Hindlimb muscle (tissue), 1 donor: ENCODE data around the gene GAS6. TPM values are rescaled to one million over a fixed set of nuclear protein-coding genes. Genes with fewer than 3 reads are reported as not detected.
"Not testable (repeated sequence)": the region's sequence is repeated elsewhere in the genome, so short reads cannot be mapped to it uniquely, and the experiment has no call there.

ENCODE experiments used
- DNase-seq: peaks from one replicate; pipeline ENCODE4 v3.0.0-alpha.2; 2013
- polyA plus RNA-seq: library from polyadenylated mRNA; unstranded; fragments of 120-200 nt; gene quantifications from one replicate; pipeline ENCODE4 v1.2.1, GENCODE V29; 2013; ENCODE audit not compliant: insufficient read length

Gene GAS6
- 54.6 TPM for polyA plus RNA-seq

DNA sequence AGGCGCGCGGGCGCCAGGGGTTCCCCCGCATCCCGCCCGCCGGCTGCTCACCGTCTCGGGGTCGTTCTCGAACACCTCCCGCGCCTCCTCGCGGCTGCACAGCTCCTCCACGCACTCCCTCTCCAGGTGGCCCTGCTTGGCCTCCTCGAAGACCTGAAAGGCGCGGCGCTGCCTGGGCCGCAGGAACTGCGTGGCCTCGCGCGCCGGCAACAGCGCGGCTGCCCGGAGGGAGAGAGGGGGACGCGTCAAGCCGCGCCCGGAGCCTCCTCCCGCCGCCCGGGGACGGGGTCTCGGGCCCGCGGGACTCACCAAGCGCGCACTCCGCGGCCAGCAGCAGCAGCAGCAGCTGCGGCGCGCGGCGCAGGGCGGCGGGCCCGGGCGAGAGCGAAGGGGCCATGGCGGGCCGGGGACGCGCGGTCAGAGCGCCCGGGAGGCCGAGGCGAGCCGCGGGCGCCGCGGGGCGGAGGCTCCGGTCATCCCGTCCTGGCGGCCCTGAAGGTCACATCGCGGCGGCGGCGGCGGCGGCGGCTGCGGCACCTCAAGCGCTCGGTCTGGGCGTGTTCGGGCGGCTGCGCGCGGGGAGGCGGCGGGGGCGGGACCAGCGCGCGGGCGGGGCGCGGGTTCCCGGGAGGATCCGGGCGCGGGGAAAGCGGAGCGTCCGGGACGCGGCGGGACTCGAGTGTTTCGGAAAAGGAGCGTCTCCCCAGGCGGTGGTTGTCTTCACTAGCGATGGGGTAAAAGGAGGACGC lies at the start of gene GAS6:
Gene GAS6, minus strand, starts transcription at position 553 of the 749 bp plus-strand sequence. Its CDS starts 156 bp downstream, at position 397.
- DNase-seq: peak; percentile 39

DNA sequence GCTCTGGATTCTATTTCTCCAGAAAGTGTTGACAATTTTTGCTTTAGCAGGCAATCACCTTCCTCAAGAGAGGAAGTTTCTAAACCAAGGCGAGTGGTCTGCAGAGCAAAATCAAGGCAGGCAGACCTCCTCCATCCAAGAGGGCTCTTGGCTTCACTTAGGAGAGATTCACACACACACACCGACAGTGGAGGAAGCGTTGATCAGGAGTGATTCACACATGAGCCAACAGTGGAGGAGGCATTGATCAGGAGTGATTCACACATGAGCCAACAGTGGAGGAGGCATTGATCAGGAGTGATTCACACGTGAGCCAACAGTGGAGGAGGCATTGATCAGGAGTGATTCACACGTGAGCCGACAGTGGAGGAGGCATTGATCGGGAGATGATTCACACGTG lies 49.5 kb upstream of the GAS6 start:
- not testable (repeated sequence) for DNase-seq

DNA sequence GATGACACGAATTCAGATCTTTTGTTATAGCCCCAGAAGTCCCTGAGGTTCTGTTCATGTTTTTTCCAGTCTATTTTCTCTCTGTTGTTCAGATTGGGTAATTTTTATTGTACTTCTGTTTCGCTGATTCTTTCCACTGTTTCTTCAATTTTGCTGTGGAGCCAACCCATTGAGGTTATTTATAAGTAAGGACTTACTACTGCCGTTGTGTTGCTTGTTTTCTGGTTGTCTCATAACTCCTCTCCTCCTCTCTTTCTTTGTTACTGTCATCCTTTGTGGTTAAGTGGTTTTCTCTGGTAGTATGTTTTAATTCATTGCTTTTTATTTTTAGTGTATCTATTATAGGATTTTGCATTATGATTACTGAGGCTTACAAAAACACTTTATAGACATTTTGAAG lies 48.7 kb upstream of the GAS6 start:
- DNase-seq: no peak

DNA sequence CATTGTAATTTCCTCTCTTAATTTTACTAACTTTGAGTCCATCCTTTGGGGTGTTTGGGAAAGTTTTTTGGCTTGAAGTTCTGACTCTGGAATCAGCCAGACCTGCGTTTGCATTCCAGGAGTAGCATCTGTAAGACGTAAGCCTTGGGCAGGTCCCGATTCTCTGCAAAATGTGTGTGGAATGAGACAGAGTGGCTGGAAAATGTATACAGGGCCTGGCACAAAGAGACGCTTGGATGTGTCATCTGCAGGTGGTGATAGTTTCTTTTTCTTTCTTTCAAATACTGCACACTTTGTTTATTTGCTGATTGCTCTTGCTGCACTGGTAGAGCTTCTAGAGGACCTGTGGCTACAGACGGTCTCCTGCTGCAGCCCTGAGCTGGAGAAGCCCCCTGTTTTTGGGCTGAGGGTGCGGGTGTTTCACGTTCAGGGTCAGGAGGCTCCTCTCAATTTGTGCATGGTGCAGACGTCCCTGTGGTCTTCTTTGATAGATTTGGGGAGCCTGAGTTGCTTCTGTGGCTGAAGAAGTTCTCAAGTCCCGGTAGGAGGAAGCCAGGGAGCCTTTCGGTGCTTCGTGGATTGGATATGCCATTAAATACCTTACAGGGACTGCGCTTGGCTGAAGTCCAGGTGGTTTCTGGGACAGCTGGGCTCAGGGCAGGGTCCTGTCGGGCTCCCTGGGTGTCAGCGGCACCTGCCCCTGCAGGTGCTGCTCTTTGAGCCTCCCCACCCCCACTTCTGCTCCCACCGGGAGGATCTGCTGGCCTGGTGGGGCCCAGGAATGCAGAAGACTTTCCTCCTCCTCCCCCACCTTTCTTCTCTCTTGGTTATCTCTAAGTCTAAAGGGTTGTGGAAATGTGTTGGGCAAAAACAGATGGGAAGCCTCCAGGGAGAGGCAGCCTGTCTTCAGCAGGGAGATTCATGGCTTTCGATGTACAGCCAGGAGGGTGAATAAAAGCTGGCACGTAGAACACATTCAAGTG lies 44.0 kb upstream of the GAS6 start:
- no peak for DNase-seq

DNA sequence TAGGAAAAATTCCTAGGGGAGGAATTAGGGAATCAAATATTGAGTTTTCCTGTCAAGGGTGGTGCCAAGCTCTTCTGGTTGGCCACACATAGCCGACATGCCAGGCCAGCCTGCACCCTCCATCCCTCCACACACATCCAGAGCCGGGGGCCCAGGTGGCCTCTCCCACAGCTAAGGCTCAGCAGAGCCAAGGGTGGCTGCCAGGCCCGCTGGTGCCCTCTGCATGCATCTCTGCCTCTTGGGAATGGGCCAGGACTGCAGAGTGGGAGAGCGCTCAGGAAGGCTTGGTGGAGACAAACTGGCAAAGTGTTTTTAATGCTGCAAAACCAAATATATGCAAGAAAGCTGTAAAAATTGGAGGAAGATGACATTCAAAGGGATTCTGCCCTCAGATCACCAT lies 42.7 kb upstream of the GAS6 start:
- no peak for DNase-seq

DNA sequence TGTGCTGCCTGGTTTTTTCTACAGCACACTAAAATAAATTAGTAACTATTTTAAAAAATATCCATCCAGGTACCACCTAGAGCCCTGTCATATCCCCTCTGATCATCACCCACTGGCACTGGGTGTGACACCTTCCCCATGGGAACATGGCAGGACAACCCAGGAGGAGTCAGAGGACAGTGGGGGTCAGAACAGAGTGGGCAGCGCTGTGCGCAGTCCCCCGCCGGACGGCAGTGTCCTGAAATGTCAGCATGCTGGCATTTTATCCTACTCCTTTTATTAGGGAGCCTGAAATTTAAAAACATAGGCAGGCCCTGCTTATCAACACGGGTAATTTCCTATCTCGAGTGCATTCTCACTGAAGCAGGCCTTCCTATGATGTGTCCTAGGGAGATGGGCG lies 42.1 kb upstream of the GAS6 start:
- DNase-seq: no peak

DNA sequence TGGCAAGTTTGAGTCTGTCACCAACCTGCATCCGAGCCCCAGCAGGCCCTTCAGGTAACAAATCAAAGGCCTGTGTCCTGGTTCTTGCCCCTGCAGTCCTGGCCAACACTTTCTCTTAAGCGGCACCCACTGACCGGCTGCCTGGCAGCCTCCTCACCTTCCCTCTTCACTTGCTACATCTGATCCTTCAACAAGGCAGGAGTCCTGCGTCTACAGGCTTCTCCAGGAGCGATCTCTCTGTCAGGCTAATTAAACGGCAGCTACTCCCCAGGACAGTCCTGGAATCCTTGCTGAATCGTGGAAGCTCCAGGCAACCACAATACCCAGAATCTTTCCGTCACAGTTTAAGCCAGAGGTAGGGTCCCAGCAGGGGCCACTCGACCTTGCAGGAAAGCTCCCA lies 41.1 kb upstream of the GAS6 start:
- no peak for DNase-seq

DNA sequence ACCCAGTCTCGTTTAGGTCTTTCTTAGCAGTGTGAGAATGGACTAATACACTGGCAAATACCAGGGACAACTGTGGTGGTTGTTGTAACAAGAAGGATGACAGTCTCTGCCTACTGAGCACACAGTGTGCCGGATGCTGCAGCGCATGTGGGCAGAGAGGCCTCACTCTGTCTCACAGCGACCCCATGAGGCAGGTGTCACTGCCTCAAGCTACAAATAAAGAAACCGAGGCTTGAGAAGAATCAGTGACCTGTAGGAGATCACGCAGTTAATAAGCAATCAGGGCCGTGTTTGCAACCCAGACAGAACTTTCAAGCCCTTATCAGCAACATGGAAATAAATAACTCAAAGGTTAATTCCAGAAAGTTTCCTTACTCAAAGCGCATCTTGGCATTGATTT lies 40.5 kb upstream of the GAS6 start:
- no peak for DNase-seq

- no peak for DNase-seq
Measured at GRCh38 chr13:113903912-113904311, 40.0 kb upstream of the GAS6 start.

DNA sequence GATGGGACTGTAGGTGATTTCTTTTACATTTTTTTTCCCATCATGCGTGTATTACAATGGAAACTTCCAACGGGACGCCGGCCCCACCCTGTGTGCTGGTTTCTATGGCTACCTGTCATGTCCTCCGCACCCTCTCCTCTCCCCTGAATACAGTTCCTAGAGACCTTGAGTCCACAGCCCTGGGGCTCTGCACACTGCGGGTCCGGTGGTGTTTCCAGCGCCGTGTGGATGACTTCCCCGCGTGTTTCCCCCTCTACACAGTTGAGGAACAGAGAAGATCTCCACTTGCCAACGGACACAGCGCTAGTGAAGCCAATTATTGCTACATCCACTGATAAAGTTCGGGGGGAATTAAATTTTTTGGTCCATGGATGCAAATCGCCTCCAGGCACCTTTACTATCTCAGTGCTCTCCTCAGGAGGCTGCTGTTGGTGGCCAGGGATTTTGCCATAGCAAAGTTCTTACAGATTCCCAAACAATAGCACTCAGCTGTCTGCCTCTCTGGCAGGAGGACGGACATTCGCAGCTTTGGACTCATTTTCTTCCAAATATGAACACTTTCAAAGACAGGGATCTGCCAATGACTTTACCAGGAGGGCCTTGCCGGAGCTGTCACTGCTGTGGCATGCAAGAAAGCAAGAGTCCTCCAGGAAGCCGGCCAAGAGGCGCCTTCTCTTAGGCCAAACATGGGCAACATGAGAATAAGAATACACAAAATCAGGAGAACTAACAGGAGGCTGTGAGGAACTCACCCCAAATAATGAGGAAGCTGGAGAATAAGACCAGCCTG lies 39.3 kb upstream of the GAS6 start:
- DNase-seq: no peak

DNA sequence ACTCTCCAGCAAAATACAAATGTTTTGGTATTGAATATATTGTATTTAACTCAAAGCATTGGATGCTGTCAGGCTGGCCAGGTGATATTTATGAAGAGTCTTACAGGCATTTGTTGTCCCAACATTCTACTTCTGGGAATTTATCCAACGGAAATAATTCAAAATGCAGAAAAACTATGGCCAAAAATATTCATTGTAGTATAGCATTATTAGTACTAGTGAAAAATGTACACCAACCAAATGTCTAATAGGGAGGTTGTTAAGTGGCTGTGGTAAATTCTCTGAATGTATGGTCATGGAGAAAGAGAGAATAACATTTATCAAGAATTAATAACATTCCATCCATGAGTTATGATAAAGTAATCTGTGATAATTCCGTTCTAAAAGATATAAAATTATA lies 38.6 kb upstream of the GAS6 start:
- DNase-seq: no peak

GRCh38 chr13:113901642-113902041 lies 37.8 kb upstream of the GAS6 start:
- DNase-seq: no peak

DNA sequence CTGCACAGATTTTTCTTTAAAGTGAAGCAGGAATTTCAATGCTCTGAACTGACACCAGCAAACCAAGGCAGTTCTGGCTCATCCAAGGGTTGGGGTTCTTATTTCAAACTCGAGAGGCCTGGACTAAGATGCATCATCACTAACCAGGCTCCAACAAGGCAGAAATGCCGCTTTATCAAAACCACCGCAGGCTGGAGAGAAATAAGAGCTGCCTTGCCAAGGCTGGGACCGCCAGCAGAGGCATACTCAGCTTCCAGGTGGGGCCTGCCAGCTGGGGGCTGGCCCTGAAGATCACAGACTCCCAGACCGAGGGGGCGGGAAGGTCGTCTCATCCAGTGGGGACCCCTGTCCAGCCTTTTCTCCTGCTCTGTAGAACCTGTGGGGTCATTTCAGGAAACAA lies 37.4 kb upstream of the GAS6 start:
- DNase-seq: no peak

DNA sequence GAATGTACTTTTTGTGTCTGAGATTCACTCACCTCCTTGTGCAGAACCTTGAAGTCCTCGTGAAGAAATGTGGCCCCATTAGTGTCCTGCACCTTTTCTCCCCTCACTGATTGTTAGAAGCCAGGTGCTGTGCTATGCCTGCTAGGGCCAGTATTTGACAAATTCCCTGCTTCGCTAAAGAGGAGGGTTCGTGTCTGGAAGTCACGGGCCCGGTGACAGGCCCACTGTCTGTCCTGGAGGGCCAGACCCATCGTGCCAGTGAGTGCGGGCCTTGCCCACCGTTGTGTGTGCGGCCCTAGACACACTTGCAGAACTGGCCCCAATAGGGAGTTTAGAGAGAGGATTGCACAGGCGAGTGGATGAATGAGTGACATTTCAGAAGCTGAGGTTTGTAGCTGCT lies 36.8 kb upstream of the GAS6 start:
- DNase-seq: no peak

DNA sequence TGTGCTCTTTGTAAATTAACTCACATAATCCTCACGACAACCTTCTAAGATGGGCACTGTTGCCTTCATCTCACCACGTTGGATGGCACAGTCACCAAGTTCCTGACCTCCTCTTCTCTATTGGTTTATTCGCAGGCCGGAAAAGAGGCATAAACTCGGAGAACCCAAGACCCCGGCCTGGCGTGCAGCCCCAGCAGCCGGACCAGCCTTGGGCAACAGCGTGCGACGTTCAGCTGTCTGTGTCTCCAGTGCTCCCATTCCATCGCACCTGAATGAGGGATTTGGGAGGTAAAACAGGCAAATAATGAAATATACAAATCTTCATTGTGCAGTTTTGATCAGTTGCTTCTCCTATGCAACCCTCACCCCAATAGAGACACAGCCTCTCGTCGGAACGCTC lies 34.5 kb upstream of the GAS6 start:
- DNase-seq: no peak

GRCh38 chr13:113897966-113898365 lies 34.1 kb upstream of the GAS6 start:
- DNase-seq: no peak

- DNase-seq: no peak
Measured at GRCh38 chr13:113897161-113897560, 33.3 kb upstream of the GAS6 start.

DNA sequence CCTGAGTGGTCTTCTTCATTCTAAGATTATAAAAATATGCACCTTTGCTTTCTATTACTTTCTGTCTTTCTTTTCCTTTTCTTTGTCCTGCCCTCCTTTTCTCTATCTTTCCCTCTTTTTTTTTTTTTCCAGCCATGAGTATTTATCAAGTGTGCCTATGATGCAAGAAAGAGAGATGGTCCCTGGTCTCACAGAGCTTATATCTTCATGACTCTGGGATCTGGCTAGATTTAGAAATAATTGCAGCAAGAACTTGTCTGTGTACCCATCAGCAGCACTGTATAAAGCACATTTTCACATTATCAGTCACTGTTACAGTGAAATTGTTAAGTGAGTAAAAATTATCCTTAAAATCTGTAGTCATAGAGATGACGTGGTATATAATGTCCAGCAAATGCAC lies 31.6 kb upstream of the GAS6 start:
- DNase-seq: no peak

GRCh38 chr13:113890774-113891480 lies 27.1 kb upstream of the GAS6 start:
- DNase-seq: no peak

GRCh38 chr13:113889467-113889866 lies 25.6 kb upstream of the GAS6 start:
- DNase-seq: no peak

DNA sequence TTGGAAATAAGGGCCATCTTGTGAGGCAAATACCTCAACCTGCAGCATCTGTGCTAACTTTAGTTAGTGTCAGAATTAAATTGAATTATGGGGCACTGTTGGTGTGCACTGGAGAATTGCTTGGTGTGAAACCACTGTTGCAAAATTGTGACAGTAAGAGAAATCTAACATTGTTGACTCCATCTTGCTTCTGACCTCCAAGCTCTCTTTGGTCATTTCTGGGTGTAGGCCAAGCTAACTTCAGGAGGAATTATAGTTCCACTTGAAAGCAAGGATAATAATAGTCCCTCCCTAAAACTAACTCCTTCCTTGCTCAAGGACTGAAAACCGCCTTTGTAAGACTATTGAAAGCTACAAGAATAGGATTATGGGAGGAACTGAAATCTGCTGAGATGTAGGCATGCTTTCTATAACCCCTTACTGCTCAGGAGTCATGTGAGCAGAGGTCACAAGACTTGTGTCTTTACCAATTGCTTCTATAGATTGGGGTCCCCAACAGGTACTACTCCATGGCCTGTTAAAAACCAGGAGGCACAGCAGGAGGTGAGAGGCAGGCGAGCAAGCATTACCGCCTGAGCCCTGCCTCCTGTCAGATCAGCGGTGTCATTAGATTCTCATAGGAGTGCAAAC lies 24.9 kb upstream of the GAS6 start:
- no peak for DNase-seq
